GM11168 (cell line): ENCODE measurements around the gene FREM1.

Experiments used
- in situ Hi-C: fragments of 300-500 bp; cut with MboI; formaldehyde crosslinking; loops from one replicate; pipeline ENCODE4 v1.12.0; 2022; ENCODE audit warnings: low sequenced_read_pairs; ENCODE audit not compliant: unreplicated experiment

FREM1 gene

DNA sequence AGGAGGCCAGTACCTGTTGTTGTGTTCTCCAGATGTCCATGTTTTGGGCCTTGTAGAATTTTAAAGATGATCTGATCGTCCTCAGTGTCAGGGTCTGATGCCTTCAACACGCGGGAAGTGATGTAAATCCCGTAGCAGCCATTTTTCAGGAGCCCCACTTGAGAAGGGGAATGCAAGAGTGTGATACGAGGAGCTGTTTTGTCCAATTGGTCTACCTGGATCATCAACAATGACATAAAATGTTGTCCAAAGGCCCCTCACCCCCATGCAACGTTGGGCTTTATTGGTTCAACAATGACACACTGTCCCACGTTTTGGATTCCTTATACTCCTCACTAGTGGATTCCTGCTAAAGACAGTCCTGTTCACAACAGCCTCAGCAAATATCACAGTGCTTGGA, 139.6 kb downstream of the FREM1 start:
- in situ Hi-C loops: no loop called here

DNA sequence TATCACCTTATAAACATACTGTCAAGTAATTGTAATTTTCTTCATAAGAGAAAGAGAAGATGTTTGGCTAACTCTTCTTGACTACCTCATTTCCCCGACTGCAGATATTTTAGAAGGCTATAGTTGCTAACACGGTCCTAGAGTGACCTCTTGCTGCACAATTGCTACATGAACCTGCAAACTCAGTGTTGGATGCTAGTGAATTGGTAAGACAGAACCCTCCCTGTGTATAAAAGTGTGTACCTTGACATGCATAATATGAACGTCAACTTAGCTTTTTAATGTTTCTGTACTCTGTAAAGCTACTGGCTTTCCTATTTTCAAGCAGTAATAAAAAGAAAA, 141.0 kb downstream of the FREM1 start:
- in situ Hi-C loops: loop anchor here (10.0 kb wide), 2 partner anchors 154 to 304 kb away; no protein-coding TSS in a partner anchor

- in situ Hi-C loops: loop anchor here (10.0 kb wide), 2 partner anchors 154 to 304 kb away; no protein-coding TSS in a partner anchor
Measured at GRCh38 chr9:14768405-14769229, 141.6 kb downstream of the FREM1 start.

- in situ Hi-C loops: loop anchor here (10.0 kb wide), 2 partner anchors 151 to 301 kb away; no protein-coding TSS in a partner anchor
Measured at GRCh38 chr9:14766299-14766698, 143.9 kb downstream of the FREM1 start.

- in situ Hi-C loops: loop anchor here (10.0 kb wide), 2 partner anchors 147 to 297 kb away; no protein-coding TSS in a partner anchor
Measured at GRCh38 chr9:14761584-14761983, 148.6 kb downstream of the FREM1 start.

DNA sequence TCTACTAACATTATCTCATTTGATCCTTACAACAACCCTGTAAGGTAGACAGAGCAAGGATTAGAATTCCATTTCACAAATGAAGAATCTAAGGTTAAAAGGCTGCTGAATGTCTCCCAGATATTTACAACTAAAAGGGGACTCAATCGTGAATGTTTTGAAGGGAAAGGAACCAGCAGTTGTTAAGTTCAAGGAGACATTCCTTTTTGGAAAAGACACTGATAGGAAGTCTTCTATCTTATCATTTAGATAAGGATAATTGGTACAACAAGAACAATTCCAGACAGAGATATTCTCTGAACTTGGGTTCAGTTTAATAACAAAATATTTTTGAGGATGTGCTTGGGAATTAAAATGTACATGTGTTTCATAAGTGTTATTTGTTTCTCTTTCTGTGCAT, 150.2 kb downstream of the FREM1 start:
- in situ Hi-C loops: loop anchor here (10.0 kb wide), 2 partner anchors 145 to 295 kb away; no protein-coding TSS in a partner anchor

DNA sequence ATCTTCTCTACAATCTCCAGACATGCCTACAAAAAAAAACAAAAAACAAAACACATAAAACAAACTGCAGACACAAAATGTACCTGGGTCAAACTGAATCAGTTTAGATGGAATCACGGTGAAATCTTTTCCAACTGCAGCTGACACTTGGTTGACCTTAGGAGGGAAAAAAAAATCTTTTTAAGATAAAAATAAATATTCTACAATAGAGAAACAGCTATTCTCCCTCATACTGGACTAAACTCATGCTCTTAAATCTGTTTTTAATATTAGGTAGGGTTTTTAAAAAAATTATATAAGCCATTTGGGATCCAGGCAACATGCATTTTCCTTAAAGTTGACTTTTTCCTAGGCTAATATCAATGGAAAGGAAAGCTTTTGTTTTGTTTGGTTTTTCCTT, 153.9 kb downstream of the FREM1 start:
- in situ Hi-C loops: no loop called here

DNA sequence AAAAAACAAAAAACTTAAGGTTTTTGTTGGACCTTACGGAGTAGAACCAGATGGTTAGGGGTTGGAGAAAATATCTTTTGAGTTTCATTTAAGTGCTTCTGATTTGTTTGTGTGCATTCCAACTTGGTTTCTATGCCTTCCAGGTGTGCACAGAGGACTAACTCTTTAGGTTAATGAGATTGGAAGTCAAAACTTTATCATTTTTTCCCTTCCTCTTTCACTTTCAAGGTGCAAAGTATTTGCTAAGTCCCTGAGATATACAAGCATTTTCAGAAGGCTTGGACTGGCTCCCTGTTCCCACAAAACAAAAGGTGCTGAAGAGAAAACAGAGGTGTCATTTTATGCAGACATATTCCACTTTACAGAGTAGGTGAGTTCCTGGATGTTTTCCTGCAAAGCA, 157.4 kb downstream of the FREM1 start:
- in situ Hi-C loops: no loop called here

GRCh38 chr9:14752271-14752670, 158.0 kb downstream of the FREM1 start:
- in situ Hi-C loops: no loop called here

DNA sequence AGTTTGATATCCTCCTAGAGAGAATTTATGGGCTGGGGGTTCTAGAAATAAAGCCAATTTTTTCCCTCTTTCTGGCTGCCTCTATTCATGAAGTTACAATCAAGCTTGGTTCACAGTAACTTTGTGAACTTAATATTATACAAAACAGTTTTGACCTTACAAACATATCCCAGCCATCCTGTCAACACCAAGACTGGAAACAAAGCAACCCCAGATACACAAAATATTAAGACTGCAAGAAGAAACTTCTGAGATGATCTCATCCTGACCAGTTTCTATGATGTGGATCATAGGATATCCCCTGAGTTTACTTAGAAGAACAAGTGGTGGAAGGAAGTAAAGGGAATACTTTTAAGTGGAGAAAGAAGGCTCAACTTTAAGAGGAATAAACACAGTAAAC, 159.4 kb downstream of the FREM1 start:
- in situ Hi-C loops: no loop called here

GRCh38 chr9:14749741-14750211, 160.5 kb downstream of the FREM1 start:
- in situ Hi-C loops: no loop called here

GRCh38 chr9:14748373-14748772, 161.9 kb downstream of the FREM1 start:
- in situ Hi-C loops: no loop called here

GRCh38 chr9:14747111-14747510, 163.1 kb downstream of the FREM1 start:
- in situ Hi-C loops: no loop called here

GRCh38 chr9:14746626-14747025, 163.6 kb downstream of the FREM1 start:
- in situ Hi-C loops: no loop called here

DNA sequence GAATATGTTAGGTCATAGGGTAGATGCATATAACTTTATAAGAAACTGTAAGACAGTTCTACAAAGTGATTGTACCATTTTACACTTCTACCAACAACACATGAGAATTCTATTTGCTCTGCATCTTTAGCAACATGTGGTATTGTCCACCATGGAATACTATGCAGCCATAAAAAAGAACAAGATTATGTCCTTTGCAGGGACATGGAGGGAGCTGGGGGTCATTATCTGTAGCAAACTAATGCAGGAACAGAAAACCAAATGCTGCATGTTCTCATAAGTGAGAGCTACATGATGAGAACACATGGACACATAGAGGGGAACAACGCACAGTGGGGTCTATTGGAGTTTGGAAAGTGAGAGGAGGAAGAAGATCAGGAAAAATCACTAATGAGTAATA, 165.5 kb downstream of the FREM1 start:
- in situ Hi-C loops: no loop called here

DNA sequence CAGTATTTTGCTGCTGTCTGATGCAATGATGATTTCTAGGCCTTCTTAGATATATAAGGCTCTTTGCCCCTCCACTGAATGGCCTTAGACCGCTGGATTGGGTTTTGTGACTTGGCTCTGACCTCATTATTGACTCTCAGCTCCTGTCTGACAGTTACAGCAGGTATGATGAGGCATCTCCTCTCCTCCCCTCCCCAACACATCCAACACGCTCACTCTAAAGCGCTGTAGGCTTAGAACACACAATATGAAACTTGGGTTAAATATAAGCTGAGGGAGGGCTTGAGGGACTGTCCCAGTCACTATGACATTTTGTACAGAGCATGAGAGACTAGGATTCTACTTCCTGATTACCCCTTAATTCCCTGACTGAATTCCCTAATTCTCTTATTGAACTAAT, 168.9 kb downstream of the FREM1 start:
- in situ Hi-C loops: no loop called here

DNA sequence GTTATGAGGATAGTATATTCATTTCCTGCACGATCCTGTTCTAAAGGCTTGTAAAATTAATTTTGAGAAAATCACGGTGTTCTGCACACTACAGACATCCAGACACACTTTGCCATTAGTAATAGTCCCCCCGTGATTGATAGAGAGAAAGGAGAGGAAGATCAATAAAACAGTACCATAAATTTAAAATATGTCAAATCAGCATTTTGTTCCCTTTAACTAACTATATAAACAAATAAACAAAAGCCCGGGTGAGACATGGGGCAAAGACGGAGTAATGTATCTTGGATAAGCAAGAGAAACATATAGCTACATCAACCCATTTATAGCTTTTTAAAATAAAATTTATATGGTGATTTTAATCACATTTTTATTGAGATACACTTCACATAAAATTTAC, 177.1 kb downstream of the FREM1 start:
- in situ Hi-C loops: no loop called here

DNA sequence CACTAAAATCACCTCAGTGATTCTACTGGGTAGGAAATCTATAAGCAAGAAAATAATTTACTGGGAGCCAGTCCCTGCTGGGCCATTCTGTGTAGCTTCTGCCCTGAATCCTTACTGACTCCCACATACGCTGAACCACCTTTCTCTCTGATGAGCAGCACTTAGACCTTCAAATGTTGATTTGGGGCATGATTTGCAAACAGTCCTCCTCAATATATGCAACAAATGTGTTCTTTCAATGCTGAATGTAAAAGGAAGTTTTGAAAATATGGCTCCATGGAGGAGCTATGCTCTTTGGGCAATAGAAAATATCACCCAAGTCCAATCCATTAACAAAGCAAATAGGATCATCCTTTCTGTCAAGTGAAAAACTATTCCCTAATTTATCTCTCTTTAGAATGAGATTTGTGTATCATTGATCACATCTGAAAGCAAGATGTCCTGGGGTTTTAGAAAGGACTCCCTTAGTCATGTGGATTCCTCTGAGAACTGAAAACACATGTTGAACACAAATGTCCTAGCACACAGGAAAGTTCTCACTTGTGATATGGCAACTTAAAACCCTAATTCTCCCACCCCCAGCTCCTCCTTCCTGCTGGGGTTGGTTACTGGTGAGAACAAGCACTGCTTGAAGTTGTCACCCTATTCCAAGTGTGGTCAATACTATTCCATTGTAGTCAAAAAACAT, 178.8 kb downstream of the FREM1 start:
- in situ Hi-C loops: no loop called here

- in situ Hi-C loops: no loop called here
Measured at GRCh38 chr9:14730461-14730898, 179.7 kb downstream of the FREM1 start.

DNA sequence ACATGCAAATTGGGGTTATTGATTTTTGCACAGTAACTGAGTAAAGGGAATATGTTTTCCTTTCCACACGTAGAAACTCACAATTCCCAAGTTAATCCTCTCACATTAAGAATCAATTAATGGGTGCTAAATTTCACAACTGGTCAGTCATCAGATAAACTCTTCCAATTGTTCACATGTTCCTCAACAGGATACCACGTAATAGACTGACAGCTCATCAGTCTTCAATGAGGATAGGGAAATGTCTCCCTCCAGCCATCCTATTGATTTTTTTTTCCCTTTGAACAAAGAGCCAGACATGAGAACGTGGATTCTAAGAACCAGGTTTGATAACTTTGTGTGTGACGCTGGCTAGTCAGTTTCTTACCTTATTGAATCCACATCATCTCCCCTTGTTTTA, 186.9 kb downstream of the FREM1 start:
- in situ Hi-C loops: no loop called here

DNA sequence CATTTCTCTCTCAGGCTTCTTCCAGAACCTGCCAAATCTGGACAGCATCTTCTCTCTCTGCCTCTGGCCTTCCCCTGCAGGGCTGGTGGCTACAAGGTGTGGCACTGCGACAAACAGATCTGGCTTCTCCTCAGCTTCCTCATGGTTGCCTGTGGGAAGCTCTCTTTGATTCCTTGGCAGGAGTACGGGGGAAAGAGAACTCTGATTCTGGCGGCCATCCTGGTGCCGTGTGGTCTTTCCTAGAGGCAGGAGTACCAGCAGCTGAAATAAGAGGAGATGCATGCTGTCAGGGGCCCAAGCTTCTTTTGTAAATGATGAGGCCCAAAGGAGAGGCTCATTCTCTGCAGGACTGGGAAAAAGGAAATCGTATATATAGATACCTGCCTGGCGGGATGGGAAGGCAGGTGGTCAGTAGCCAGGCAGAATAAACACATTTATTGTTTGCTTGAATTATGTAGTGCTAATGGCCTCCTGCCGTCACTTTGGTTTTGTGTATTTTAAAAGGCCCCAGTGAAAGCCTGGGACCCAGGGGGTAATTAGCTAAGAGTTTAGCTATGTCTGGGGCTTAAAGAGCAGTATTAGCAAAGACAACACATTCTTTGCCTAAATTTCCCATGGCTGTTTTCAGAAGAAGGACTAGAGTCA, 187.7 kb downstream of the FREM1 start, which contains the start of gene CER1:
TSS of gene CER1 (minus strand) at position 343 of the 645 bp plus-strand sequence. CDS start at position 282, 61 bp downstream.
- in situ Hi-C loops: no loop called here
